NB4 (cell line): ENCODE results near the gene RALY.

ENCODE experiments used
- DNase-seq: peaks from one replicate; pipeline ENCODE4 v3.0.0; 2010; ENCODE audit warnings: low read depth
- H3K4me3 ChIP-seq: one replicate; pipeline ENCODE4 v1.5.1; 2011; ENCODE audit warnings: mild to moderate bottlenecking, low read depth, low read length, moderate library complexity
- CTCF ChIP-seq: IDR thresholded peaks from one replicate; pipeline ENCODE4 v1.5.1; 2012; ENCODE audit warnings: low read depth, low read length
- MYC ChIP-seq: IDR thresholded peaks from 2 replicates; pipeline ENCODE4 v1.6.1; 2011; ENCODE audit warnings: low read depth, low read length
- POLR2A ChIP-seq: IDR thresholded peaks from 2 replicates; pipeline ENCODE4 v1.6.1; 2011; ENCODE audit warnings: mild to moderate bottlenecking; ENCODE audit not compliant: insufficient read length; ENCODE audit errors: extremely low read depth
- TF ChIP-seq, protein P1 (sequence below): IDR thresholded peaks from 2 replicates; pipeline ENCODE4 v1.6.1; 2011; ENCODE audit warnings: low read depth, low read length

RALY gene

DNA sequence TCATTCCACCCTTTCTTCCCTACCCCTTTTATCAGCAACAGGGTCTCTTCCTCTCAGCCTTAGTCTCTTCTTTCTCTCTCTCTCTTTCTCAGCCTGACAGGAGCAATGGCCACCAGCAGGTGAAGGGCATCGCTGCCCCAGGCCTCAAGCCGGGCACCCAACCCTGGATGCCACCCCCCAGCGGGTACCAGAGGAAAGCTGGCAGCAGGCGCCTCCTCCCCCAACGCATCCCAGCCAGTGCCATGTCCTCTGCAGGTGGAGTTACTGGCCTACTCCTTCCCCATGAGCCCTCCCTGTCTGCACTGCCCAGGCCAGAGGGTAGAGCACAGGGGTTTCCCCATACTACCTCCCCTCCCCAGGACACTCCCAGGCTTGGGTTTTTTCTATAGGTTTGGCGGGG is 86.1 kb downstream of the RALY start:
- H3K4me3 ChIP-seq, result no peak overlapping the region
- no peak for DNase-seq
- TF ChIP-seq CTCF (no peak), POLR2A (no peak), MYC (no peak)
- TF ChIP-seq, protein P1, sequence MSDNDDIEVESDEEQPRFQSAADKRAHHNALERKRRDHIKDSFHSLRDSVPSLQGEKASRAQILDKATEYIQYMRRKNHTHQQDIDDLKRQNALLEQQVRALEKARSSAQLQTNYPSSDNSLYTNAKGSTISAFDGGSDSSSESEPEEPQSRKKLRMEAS, result no peak

DNA sequence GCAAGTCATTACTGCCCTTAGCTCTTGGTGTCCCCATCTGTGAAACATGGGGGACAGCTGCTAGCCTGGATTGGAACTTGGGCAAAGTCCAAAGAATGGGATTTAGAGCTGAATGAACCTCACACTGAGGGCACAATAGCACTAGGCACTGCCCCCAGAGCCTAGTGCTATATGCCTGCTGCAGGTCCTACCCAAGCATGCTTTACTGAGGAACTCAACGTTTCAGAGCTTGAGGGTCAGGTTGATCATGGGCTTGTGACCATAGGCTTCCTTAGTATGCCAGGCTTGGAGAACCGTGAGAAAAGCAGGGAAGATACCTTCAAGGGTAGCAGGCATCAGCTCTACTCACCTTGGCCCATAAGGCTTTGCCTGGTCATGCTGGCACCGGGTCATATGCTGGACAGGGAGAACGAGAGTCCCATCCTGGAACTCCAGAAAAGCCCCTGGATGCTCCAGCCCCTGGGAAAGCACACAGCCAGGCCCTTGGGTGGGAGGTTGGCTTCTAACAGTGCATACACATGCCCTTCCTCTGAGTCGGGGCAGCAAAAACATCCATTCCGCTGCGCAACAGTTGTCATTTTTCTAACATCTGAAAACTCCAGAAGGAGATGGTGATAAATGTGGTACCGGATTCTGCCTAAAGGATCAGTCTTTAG is 88.6 kb downstream of the RALY start:
- TF ChIP-seq CTCF (no peak), POLR2A (no peak), MYC (no peak)
- TF ChIP-seq, protein P1, result no peak
- no peak for DNase-seq
- H3K4me3 ChIP-seq, result no peak overlapping the region

DNA sequence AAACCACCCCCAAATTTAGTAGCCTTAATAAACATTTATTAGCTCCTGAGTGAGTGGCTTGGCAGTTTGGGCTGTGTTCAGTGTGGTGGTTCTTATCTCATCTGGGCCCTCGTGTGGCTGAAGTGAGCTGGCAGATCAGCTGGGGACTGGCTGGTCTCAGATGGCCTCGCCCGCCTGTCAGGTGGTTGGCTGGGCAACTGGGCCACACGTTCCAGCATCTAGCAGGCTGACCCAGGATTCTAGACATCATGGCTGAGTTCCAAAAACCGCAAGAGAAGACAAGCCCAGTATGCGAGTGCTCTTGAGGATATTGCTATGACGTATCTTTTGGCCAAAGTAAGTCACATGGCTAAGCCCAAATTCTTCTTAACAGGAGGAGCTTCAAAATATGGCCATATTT is 89.4 kb downstream of the RALY start:
- no peak for DNase-seq
- no peak overlapping the region for H3K4me3 ChIP-seq
- TF ChIP-seq CTCF (no peak), MYC (no peak), POLR2A (no peak)
- TF ChIP-seq, protein P1, result 0 out of 2 replicates have a peak, but pooled peaks have one; percentile 2

DNA sequence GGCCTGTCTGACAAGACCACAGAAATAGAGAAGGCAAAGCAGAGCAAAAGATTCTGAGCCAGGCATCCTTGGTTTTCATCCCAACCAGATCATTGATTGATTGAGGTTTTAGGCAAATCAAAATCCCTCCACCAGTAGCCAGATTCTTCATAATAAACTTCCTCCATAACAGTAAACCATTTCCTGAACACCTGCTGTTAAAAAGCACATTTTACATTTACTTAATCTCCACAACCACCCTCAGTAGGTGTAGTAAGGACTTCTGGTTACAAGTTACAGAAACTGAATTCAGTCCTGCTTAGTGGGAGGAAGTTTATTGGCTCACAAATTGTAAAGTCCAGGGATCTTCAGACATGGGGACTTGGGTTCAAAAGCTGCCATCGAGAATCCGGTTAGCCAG is 90.1 kb downstream of the RALY start:
- TF ChIP-seq, protein P1, result no peak
- TF ChIP-seq MYC, result no peak
- TF ChIP-seq POLR2A, result no peak
- no peak for TF ChIP-seq CTCF
- H3K4me3 ChIP-seq, result no peak overlapping the region
- DNase-seq, result no peak

DNA sequence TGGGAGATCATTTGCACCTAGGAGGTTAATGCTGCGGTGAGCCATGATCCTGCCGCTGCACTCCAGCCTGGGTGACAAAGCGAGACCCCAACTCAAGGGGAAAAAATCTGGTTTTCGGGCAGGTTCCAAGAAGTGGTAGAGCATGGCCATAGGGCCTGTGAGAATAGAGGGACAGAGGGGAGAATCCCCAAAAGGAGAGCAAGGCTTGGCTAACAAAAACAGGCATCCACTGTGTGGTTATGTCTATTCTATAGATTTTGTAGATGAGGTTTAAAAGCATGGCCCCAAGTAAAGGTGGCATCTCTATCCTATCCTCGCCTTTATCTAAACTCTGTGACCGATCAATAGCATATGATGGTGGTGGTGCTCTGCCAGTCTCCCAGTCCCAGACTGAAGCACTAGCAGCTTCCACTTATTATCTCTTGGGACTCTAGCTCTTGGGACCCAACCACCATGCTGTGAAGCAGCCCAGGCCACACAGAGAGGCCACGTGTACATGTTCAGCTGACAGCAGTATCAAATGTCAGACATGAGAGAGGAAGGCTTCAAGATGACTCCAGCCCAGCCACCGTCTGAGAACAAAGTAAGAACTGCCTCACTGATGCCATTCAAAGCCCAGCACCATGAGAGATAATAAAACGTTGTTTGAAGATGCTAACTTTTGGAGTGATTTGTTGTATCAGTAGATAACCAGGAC is 90.7 kb downstream of the RALY start:
- no peak for TF ChIP-seq POLR2A
- TF ChIP-seq, protein P1, result peak; percentile 75
- no peak overlapping the region for H3K4me3 ChIP-seq
- DNase-seq, result no peak

DNA sequence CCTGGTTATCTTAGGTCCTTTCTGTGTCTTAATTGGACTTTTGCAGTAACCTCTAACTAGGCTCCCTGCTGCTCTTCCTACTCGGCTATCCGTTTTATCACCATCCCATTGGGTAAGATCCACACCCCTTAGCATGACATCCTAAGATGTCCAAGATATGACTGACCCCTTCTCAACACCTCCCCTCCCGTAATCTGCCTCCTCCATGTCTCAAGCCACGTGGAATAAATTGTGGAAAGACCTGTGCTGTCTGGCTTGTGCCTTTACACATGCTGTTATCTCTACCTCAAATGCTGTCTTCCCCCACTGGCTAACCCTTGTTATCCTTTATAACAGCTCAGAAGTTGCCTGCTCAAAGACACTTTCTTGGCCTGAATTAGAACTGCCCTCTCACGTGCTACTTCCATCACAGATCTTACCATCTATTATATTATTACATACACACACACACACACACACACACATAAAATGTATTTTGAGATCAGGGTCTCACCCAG is 91.9 kb downstream of the RALY start:
- H3K4me3 ChIP-seq, result no peak overlapping the region
- no peak for DNase-seq
- TF ChIP-seq POLR2A (no peak), MYC (no peak), CTCF (no peak)
- TF ChIP-seq, protein P1, result no peak
